GM12874 (cell line): ENCODE data around the gene SQOR.

Experiments used
- TF ChIP-seq, protein P1 (sequence below): IDR thresholded peaks from 2 replicates; pipeline ENCODE4 v1.5.1; 2011; ENCODE audit warnings: low read depth, mild to moderate bottlenecking, control low read depth, low read length, moderate library complexity; ENCODE audit not compliant: insufficient read depth

SQOR gene

GRCh38 chr15:45634432-45635190, at the start of gene SQOR:
Gene SQOR, plus strand, starts transcription at chr15:45635029. Its CDS starts 23,895 bp downstream, at chr15:45658924.
- TF ChIP-seq, protein P1, sequence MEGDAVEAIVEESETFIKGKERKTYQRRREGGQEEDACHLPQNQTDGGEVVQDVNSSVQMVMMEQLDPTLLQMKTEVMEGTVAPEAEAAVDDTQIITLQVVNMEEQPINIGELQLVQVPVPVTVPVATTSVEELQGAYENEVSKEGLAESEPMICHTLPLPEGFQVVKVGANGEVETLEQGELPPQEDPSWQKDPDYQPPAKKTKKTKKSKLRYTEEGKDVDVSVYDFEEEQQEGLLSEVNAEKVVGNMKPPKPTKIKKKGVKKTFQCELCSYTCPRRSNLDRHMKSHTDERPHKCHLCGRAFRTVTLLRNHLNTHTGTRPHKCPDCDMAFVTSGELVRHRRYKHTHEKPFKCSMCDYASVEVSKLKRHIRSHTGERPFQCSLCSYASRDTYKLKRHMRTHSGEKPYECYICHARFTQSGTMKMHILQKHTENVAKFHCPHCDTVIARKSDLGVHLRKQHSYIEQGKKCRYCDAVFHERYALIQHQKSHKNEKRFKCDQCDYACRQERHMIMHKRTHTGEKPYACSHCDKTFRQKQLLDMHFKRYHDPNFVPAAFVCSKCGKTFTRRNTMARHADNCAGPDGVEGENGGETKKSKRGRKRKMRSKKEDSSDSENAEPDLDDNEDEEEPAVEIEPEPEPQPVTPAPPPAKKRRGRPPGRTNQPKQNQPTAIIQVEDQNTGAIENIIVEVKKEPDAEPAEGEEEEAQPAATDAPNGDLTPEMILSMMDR = no peak

GRCh38 chr15:45585069-45585791, 49.6 kb upstream of the SQOR start:
- TF ChIP-seq, protein P1 = no peak

- TF ChIP-seq, protein P1 = no peak
Observed at GRCh38 chr15:45586125-45586524, 48.7 kb upstream of the SQOR start.

DNA sequence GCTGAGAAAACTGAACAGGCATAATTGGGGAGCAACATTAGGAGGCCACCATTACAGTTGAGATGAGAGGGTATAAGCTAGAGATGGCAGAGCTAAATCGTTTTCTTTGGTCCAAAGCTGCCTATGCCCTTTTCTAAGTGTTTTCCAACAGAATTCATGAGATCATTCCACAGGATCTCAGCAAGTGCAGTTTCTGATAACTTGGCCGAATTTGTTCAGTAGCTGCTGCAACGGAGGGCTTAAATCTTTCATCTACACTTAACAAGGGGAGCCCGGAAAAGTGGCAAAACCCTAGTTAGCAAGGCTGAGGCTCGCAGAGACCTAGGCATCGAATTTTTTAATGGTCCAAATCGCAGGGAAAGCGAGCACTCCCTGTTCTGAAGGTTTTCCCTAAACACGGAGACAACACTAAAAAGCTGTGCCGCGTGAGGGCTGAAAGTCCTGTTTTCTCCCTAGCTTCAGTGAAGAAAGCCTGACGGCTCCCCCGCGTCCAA, 48.2 kb upstream of the SQOR start:
- TF ChIP-seq, protein P1 = no peak

DNA sequence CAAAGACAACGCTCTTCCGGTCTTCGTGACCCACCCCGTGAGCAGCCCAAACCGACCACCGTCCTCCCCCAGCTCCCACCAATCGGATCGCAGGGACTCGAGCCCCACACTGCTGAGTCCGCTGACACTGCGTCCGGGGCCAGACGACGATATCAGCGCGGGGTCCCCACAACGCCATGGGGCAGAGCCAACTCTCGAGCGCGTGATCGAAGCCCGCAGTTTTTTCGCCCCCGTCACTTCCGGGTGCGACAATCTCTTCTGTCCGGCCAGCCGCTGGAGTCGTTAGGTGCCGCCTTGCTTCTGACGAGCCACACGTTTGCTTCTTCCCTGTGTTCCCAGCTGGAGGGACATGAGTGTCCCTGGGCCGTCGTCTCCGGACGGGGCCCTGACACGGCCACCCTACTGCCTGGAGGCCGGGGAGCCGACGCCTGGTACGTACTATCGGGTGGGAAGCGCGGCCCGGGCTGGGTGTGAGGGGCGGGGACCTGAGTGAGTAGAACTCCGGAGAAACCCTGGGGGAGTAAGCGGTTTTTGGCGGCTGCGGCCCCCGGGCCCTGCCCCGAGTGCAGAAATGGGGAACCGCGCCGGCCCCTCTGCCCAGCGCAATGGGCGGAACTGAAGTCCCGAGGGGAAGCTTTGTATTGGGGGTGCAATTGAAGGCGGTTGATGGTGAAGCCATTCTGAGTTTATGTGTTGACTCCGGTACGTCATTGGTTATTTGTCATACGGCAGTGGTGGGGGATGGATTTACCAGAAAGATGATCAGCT, 47.5 kb upstream of the SQOR start, which contains the start of gene BLOC1S6:
BLOC1S6 (plus strand) TSS at position 285 of the 768 bp plus-strand sequence; CDS start at position 350, 65 bp downstream.
- TF ChIP-seq, protein P1 = no peak

DNA sequence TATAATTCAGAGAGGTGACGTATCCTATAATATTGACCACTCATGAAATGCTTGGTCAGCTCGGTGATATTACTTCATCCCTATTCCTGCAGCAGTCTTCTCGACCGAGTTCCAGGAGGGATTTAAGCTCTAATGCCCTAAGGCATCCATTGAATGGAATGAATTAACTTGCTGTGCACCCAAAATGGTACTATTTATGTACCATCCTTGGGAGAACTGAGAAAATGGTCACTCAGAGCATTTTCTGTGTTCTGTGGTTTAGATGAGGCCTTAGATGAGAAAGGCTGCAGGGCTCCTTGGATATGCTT, 47.0 kb upstream of the SQOR start:
- TF ChIP-seq, protein P1 = no peak
